Lung (tissue), 12 donors: ENCODE measurements around the gene MYOZ2. TPM values are rescaled to one million over a fixed set of nuclear protein-coding genes. Genes with fewer than 3 reads are reported as not detected.

Experiments used
- ATAC-seq: fragments of 200-7000 bp; cut with Tn5 transposase; one replicate; pipeline ENCODE4 v1.9.1; 2020; ENCODE audit warnings: moderate number of reproducible peaks; ENCODE audit not compliant: insufficient read depth, low FRiP score
- DNase-seq, 3 donors: peaks; one replicate each; pipeline ENCODE4 v3.0.0-alpha.2; 2013 to 2017
- H3K27ac ChIP-seq, 2 donors: one replicate each; pipeline ENCODE4 v1.5.1; 2013; ENCODE audit warnings: mild to moderate bottlenecking in 2 of 2, moderate library complexity in 2 of 2, control low read depth in 1 of 2, inconsistent platforms in 1 of 2, low read depth in 1 of 2, low read length in 1 of 2
- H3K27me3 ChIP-seq, 3 donors: one replicate each; pipeline ENCODE4 v1.5.1; 2013; ENCODE audit warnings: low read length in 2 of 3; ENCODE audit not compliant: control insufficient read depth in 3 of 3, insufficient read depth in 3 of 3
- H3K36me3 ChIP-seq, 4 donors: one replicate each; pipeline ENCODE4 v1.5.1; 2013; ENCODE audit warnings: low read length in 4 of 4, mild to moderate bottlenecking in 1 of 4, moderate library complexity in 1 of 4; ENCODE audit not compliant: control insufficient read depth in 4 of 4, insufficient read depth in 4 of 4
- H3K4me1 ChIP-seq, 5 donors: one replicate each; pipeline ENCODE4 v1.5.1; 2013; ENCODE audit warnings: low read length in 5 of 5, mild to moderate bottlenecking in 2 of 5, moderate library complexity in 1 of 5; ENCODE audit not compliant: control insufficient read depth in 5 of 5, insufficient read depth in 5 of 5
- H3K4me3 ChIP-seq: one replicate; pipeline ENCODE4 v1.5.1; 2013; ENCODE audit warnings: mild to moderate bottlenecking, control low read depth, moderate library complexity
- H3K9ac ChIP-seq, 2 donors: one replicate each; pipeline ENCODE4 v1.5.1; 2013; ENCODE audit warnings: low read length in 2 of 2, control low read depth in 1 of 2; ENCODE audit not compliant: insufficient read depth in 1 of 2
- H3K9me3 ChIP-seq, 4 donors: one replicate each; pipeline ENCODE4 v1.5.1; 2013; ENCODE audit warnings: low read length in 3 of 4, mild to moderate bottlenecking in 1 of 4, moderate library complexity in 1 of 4; ENCODE audit not compliant: control insufficient read depth in 4 of 4, insufficient read depth in 3 of 4
- WGBS, 2 donors: extraction: QIAGEN DNeasy Blood & Tissue Kit; methylation state at CpG; one replicate each; pipeline ENCODE4 v1.1.7; 2013; 5-methylcytosine and 5-hydroxymethylcytosine counted together
- polyA plus RNA-seq, 2 donors: library from polyadenylated mRNA; stranded (reverse); fragments of 200-250 nt; gene quantifications; one replicate each; pipeline ENCODE4 v1.2.1, GENCODE V29; 2013
- total RNA-seq, 2 donors: library from RNA; depleted of rRNA in 1 of 2; stranded (reverse); fragments of >200 nt in 1 of 2; gene quantifications; one replicate each; pipeline ENCODE4 v1.2.1, GENCODE V29; 2014 to 2021
- TF ChIP-seq, protein P1 (sequence below): IDR thresholded peaks from 2 replicates; pipeline ENCODE4 v1.5.1; 2012; ENCODE audit warnings: mild to moderate bottlenecking; ENCODE audit errors: control extremely low read depth, extremely low read depth
- donor health status: control.
- donor health status: control.
- donor health status: Bipolar disorder and iron deficiency.
- donor health status: healthy.
- donor health status: DM: yes; HTN: yes; CAD: no.

The MYOZ2 gene
- total and polyA plus RNA-seq, 4 donors, result 0.09 to 0.63 (median 0.14) TPM

DNA sequence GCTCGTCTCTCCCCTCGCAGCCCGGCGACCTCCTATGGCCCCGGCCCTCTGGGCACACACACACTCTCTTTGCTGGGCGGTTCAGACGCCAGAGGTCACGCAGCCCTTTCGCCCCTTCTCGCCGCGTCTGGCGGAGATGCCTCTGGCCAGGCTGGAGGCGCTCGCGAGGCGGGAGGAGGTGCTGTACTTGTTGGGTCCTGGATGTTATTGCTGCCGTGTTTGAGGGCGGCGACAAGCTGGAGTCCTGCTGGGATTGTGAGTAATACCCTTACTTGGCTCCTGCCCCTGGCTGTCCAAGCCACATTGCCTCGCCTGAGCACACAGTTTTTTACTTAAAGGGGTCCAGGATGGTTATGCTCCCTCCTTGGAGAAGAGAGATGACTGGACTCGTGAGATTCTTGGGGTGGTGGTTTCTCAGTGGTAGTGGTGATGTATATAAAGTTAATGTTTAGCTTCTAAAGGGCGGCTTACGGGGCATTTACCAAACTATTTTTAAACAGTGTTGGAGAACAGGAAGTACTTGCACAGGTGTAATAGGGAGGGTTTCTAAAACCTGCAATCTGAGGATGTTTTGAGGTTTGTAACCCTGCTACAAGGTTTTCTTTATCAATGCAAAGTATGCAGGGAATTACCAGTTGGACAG, 77.5 kb downstream of the MYOZ2 start:
- H3K36me3 ChIP-seq, result peaks cover 0 to 5% (median 0%) of the 10 kb centered on the region in 4 donors
- H3K9ac ChIP-seq, result peak overlapping the region; percentile 74 to 82
- WGBS, 2 donors, result 0% methylated on average over 24 of the region's 24 CpGs
- H3K4me1 ChIP-seq, result peaks cover 0 to 26% (median 0%) of the 10 kb centered on the region in 5 donors
- peak; percentile 78 to 81 (median 79) for DNase-seq
- no peaks in the 10 kb centered on the region for H3K9me3 ChIP-seq
- H3K27ac ChIP-seq, result peak overlapping the region; percentile 94 to 98
- TF ChIP-seq, protein P1, sequence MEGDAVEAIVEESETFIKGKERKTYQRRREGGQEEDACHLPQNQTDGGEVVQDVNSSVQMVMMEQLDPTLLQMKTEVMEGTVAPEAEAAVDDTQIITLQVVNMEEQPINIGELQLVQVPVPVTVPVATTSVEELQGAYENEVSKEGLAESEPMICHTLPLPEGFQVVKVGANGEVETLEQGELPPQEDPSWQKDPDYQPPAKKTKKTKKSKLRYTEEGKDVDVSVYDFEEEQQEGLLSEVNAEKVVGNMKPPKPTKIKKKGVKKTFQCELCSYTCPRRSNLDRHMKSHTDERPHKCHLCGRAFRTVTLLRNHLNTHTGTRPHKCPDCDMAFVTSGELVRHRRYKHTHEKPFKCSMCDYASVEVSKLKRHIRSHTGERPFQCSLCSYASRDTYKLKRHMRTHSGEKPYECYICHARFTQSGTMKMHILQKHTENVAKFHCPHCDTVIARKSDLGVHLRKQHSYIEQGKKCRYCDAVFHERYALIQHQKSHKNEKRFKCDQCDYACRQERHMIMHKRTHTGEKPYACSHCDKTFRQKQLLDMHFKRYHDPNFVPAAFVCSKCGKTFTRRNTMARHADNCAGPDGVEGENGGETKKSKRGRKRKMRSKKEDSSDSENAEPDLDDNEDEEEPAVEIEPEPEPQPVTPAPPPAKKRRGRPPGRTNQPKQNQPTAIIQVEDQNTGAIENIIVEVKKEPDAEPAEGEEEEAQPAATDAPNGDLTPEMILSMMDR, result no peak
- H3K27me3 ChIP-seq, result no peaks in the 10 kb centered on the region
- ATAC-seq, result peak; percentile 73
- H3K4me3 ChIP-seq, result peak overlapping the region; percentile 95

DNA sequence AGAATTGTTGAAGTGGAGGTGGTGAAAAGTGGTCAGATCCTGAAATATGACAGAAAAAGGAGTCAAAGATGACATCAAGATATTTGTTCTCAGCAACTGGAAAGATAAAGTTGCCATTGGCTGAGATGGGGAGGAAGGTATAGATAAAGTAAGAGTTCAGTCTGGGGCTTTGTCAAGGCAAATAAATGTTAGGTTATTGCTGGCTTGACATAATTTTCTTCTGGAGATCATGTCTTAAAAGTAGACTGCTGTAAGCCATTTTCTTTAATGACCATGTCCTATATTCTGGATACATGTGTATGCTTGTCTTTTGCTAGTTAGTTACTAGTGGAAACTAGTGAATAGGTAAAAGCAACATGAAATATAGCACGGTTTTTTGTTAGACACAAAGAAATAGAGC, 82.5 kb downstream of the MYOZ2 start:
- Histone ChIP-seq H3K27ac (no peak overlapping the region), H3K27me3 (no peaks in the 10 kb centered on the region), H3K36me3 (peaks cover 3 to 14% (median 6%) of the 10 kb centered on the region in 4 donors), H3K9ac (no peak overlapping the region), H3K4me1 (peaks cover 0 to 11% (median 0%) of the 10 kb centered on the region in 5 donors), H3K9me3 (no peaks in the 10 kb centered on the region), H3K4me3 (no peak overlapping the region)
- no peak for ATAC-seq
- 97 to 99% methylated on average over 1 of the region's 1 CpG for WGBS, 2 donors
- TF ChIP-seq, protein P1, result no peak
- no peak for DNase-seq

DNA sequence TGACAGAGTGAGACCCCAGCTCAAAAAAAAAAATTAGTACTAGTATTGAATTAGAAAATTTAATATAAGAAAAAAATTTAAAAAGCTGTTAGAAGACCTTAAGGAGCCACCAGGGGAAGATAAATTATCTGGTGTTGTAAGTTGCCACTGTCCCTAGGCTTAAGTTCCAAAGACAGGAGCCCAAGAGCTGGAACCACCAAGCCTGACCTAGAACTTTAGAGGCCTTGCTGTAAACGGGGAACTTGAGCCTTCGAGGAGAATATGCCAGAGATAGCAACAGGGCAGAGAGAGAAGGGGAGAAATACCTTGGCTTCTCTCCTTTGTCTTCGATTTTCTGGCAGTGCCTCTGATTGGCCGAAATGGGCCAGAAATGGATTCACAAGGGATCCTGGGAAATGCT, 85.8 kb downstream of the MYOZ2 start:
- ATAC-seq, result no peak
- no peak overlapping the region for H3K4me3 ChIP-seq
- peaks cover 0 to 11% (median 0%) of the 10 kb centered on the region in 5 donors for H3K4me1 ChIP-seq
- DNase-seq, result no peak
- TF ChIP-seq, protein P1, result no peak
- H3K9ac ChIP-seq, result no peak overlapping the region
- no peak overlapping the region for H3K27ac ChIP-seq
- no peaks in the 10 kb centered on the region for H3K27me3 ChIP-seq
- peaks cover 3 to 17% (median 6%) of the 10 kb centered on the region in 4 donors for H3K36me3 ChIP-seq
- WGBS, 2 donors, result 83 to 84% methylated on average over 4 of the region's 4 CpGs
- H3K9me3 ChIP-seq, result no peaks in the 10 kb centered on the region
